ENCODE measurements around the gene WDR82.

Gene WDR82

GRCh38 chr3:52220380-52221026, 57.9 kb downstream of the WDR82 start:
- peak; percentile 99 for TF ChIP-seq CTCF (conservative IDR thresholded peaks at IDR 0.05; ENCODE audit: low read depth, low read length)
- no peak for DNase-seq (ENCODE audit: low read depth)
- no peak overlapping the region for H3K4me3 ChIP-seq (ENCODE audit: low read length)

- DNase-seq (ENCODE audit: low read depth) = no peak
- TF ChIP-seq CTCF (conservative IDR thresholded peaks at IDR 0.05; ENCODE audit: low read depth, low read length) = no peak
These were observed 59.4 kb downstream of the WDR82 start for GRCh38 chr3:52218937-52219650.

DNA sequence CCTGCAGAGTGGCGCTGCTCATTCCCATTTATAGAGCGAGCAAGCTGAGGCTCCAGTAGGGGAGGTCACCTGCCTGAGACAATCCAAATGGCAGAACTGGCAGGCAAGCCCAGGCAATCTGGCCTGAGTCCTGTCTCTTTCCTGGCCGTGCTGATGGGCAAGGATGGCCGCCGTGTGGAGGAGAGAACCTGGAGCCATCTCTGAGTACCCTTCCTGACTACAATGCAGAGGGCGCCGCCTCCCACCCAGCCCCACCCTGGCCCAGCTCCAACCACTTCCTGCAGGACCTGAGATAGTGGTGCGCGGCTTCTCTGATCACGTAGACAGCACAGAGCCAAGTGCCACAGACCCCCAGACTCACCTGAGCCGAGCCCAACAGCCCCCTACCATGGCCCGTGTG, 60.0 kb downstream of the WDR82 start:
- H3K4me3 ChIP-seq (ENCODE audit: low read length) = no peak overlapping the region
- TF ChIP-seq CTCF (conservative IDR thresholded peaks at IDR 0.05; ENCODE audit: low read depth, low read length) = no peak
- DNase-seq (ENCODE audit: low read depth) = no peak

More at GRCh38 chr3:52218937-52219650, 59.4 kb downstream of the WDR82 start:
- no peak overlapping the region for H3K4me3 ChIP-seq (ENCODE audit: low read length)

GRCh38 chr3:52218026-52218425, 60.4 kb downstream of the WDR82 start:
- no peak overlapping the region for H3K4me3 ChIP-seq (ENCODE audit: low read length)
- DNase-seq (ENCODE audit: low read depth) = no peak
- no peak for TF ChIP-seq CTCF (conservative IDR thresholded peaks at IDR 0.05; ENCODE audit: low read depth, low read length)

DNA sequence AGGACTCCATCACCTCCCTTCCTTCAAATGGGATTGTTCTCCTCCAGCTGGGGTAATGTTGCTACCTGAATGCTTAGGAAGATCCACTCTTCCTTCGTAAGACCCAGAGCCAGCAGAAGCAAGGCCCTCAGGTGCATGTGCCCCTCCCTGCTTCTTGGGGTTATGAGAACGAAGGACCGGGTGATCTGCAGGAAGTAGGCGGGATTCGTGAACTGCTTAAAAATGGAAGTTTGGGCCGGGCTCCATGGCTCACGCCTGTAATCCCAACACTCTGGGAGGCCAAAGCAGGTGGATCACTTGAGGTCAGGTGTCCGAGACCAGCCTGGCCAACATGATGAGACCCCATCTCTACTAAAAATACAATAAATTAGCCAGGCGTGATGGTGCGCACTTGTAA, 61.0 kb downstream of the WDR82 start:
- no peak overlapping the region for H3K4me3 ChIP-seq (ENCODE audit: low read length)
- no peak for DNase-seq (ENCODE audit: low read depth)

GRCh38 chr3:52216585-52217408, 61.7 kb downstream of the WDR82 start:
- TF ChIP-seq CTCF (conservative IDR thresholded peaks at IDR 0.05; ENCODE audit: low read depth, low read length) = no peak
- DNase-seq (ENCODE audit: low read depth) = no peak
- no peak overlapping the region for H3K4me3 ChIP-seq (ENCODE audit: low read length)

More for the DNA sequence above, 61.0 kb downstream of the WDR82 start:
- TF ChIP-seq CTCF (conservative IDR thresholded peaks at IDR 0.05; ENCODE audit: low read depth, low read length) = no peak

Measured in retinal pigment epithelial cell (primary cell).